ENCODE data around the gene CCNL2.

- TF ChIP-seq CTCF (IDR thresholded peaks at IDR 0.05) (peak in 3 of 5 experiments; percentile 17 to 43 (median 32)), POLR2A (IDR thresholded peaks at IDR 0.05) (peak in 1 of 2 donors; percentile 19)
Measured at GRCh38 chr1:1434131-1434823, 35.1 kb upstream of the CCNL2 start.
